Measurements from ENCODE around the gene AMACR.

- TF ChIP-seq CTCF (conservative IDR thresholded peaks at IDR 0.05; ENCODE audit: low read length) (no peak), EZH2phosphoT487 (IDR thresholded peaks at IDR 0.05; ENCODE audit: borderline replicate concordance, low read depth, low read length) (no peak)
Measured at GRCh38 chr5:33981408-33982162, 26.3 kb downstream of the AMACR start.

Measured in OCI-LY7 (cell line).